D721Med (cell line): ENCODE results near the gene NEGR1.
A peak's percentile ranks its signal among the peaks of the same experiment; 100 is the strongest.

ENCODE experiments used
- DNase-seq: peaks from one replicate; pipeline ENCODE4 v3.0.0; 2011; ENCODE audit warnings: low spot score; ENCODE audit not compliant: insufficient read length
- FAIRE-seq: peaks from 2 replicates; lab custom pipeline; 2011; peaks lifted over from hg19 to GRCh38; lab: Jason Lieb, UNC
- CTCF ChIP-seq: IDR thresholded peaks from 2 replicates; pipeline ENCODE4 v1.5.1; 2012; ENCODE audit warnings: mild to moderate bottlenecking, control low read depth; ENCODE audit not compliant: insufficient read depth; ENCODE audit errors: missing control alignments

The NEGR1 gene

DNA sequence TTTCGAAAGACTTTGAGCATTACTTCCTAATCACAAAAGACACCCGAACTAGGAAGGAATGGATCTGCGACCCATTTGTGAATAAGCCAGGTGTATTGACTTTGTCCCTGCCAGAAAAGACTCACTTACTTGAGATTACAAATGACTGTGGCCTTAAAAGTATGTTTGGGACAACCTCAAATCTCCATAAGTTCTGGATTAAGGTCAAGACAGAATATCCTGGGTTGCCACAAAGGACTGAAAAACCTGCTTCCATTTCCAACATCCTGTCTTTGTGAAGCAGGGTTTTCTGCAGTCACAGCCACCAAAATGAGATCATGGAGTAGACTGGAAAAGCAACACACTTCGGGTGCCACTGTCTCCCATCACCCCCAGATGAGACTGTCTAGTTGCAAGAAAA, 664.1 kb downstream of the NEGR1 start:
- DNase-seq (no peak), FAIRE-seq (no peak)
- no peak for TF ChIP-seq CTCF

- DNase-seq (no peak), FAIRE-seq (no peak)
- no peak for TF ChIP-seq CTCF
These were observed 671.9 kb downstream of the NEGR1 start for GRCh38 chr1:71610476-71610875.

GRCh38 chr1:71603044-71603776, 679.1 kb downstream of the NEGR1 start:
- no peak for DNase-seq
- peak; percentile 81 for FAIRE-seq
- TF ChIP-seq CTCF = no peak

- TF ChIP-seq CTCF = no peak
- no peak for FAIRE-seq
- DNase-seq = no peak
These were observed 682.3 kb downstream of the NEGR1 start for GRCh38 chr1:71600023-71600422.

GRCh38 chr1:71599306-71599705, 683.0 kb downstream of the NEGR1 start:
- no peak for TF ChIP-seq CTCF
- FAIRE-seq = no peak

DNA sequence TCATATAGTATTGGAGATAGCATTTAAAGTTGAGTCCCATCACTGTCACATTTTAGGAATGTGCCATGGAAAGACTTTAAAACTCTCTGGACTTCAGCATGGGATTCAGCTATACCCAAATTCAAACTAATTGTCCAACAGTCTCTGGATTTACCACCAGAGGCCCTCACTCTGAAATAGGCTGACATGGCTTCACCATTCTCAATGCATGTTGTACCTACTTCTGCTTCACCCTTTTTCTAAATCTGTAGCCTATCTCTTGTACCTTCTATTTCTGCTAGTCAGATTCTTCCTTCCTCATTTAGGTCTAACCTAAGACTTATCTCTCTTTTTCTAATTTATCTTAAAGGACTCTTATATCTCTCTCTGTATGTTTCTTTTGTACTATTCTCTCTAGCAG, 688.8 kb downstream of the NEGR1 start:
- no peak for DNase-seq
- TF ChIP-seq CTCF = peak; percentile 14
- FAIRE-seq = peak; percentile 41

More at GRCh38 chr1:71599306-71599705, 683.0 kb downstream of the NEGR1 start:
- DNase-seq = no peak

DNA sequence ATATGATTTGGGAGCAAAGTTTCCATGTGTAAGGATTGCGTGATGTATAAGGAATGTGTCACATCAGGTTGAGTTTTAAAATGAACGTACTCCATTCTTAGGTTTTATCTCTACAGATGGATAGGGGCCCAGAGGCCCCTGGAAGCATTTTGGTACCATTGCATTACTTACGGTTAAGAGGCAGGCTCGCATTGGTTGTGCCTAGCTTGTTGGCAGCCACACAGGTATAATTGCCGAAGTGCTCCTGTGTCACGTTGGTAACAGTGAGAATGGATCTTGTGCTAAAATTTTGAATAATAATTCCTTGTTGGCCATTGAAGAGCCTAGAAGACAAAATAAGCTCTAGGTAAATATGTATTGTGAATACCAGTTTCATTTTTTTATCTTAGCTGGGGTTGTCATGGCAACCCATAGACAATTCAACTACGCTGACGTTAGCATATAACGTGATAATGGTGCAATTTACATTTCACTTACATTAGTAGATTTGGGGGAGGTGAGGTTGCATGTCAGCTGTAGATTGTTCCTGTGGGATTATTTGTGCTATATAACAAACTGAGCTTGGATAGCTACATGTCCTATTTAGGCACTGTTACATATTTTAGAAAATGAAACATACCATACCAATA, 689.6 kb downstream of the NEGR1 start:
- TF ChIP-seq CTCF = no peak
- FAIRE-seq = no peak
- no peak for DNase-seq
